WERI-Rb-1 (cell line): ENCODE data around the gene RNF133.

Source experiments
- DNase-seq: peaks from one replicate; pipeline ENCODE4 v3.0.0-alpha.2; 2020
- H3K27ac ChIP-seq: fragments of 250-450 bp; sonication (Bioruptor Pico); 2 replicates; pipeline ENCODE4 v1.5.1; 2020; ENCODE audit warnings: mild to moderate bottlenecking, moderate library complexity
- H3K27me3 ChIP-seq: fragments of 250-450 bp; sonication (Bioruptor Pico); 2 replicates; pipeline ENCODE4 v1.5.1; 2021; ENCODE audit warnings: mild to moderate bottlenecking, low read depth, moderate library complexity; ENCODE audit not compliant: insufficient read depth, severe bottlenecking
- H3K36me3 ChIP-seq: fragments of 250-450 bp; sonication (Bioruptor Pico); 2 replicates; pipeline ENCODE4 v1.5.1; 2020; ENCODE audit warnings: mild to moderate bottlenecking, moderate library complexity
- H3K4me3 ChIP-seq: 2 replicates; pipeline ENCODE4 v1.5.1; 2011; ENCODE audit warnings: low read depth, mild to moderate bottlenecking, control low read depth, low read length
- H3K9me3 ChIP-seq: fragments of 250-450 bp; sonication (Bioruptor Pico); 2 replicates; pipeline ENCODE4 v1.5.1; 2021; ENCODE audit warnings: mild to moderate bottlenecking, moderate library complexity; ENCODE audit not compliant: severe bottlenecking
- TF ChIP-seq, protein P1 (sequence below): IDR thresholded peaks from 2 replicates; pipeline ENCODE4 v1.5.1; 2011; ENCODE audit warnings: low read depth, mild to moderate bottlenecking, control low read depth, inconsistent platforms, low read length

RNF133 gene

DNA sequence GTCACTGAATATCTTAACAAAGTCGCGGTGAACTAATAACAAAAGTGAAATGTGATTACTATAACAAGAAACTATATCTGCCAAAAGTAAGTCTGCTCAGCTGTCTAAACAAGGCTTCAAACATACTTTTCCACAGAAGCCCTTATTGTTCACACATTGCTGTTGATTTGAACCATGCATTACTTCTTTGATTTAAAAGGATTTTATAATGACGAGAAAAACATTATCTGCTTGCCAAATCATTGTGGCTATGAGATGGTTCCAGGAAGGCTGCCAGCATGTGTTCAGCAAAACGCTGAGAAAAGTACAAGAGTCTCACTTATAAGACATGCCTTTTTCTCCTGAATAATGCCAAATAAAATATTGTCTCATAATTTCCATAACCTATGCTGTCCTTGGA, 24.4 kb downstream of the RNF133 start:
- no peak overlapping the region for H3K4me3 ChIP-seq
- H3K27me3 ChIP-seq, result no peaks in the 10 kb centered on the region
- TF ChIP-seq, protein P1, sequence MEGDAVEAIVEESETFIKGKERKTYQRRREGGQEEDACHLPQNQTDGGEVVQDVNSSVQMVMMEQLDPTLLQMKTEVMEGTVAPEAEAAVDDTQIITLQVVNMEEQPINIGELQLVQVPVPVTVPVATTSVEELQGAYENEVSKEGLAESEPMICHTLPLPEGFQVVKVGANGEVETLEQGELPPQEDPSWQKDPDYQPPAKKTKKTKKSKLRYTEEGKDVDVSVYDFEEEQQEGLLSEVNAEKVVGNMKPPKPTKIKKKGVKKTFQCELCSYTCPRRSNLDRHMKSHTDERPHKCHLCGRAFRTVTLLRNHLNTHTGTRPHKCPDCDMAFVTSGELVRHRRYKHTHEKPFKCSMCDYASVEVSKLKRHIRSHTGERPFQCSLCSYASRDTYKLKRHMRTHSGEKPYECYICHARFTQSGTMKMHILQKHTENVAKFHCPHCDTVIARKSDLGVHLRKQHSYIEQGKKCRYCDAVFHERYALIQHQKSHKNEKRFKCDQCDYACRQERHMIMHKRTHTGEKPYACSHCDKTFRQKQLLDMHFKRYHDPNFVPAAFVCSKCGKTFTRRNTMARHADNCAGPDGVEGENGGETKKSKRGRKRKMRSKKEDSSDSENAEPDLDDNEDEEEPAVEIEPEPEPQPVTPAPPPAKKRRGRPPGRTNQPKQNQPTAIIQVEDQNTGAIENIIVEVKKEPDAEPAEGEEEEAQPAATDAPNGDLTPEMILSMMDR, result no peak
- no peak for DNase-seq
- H3K36me3 ChIP-seq, result no peaks in the 10 kb centered on the region
- no peak overlapping the region for H3K27ac ChIP-seq
- no peaks in the 10 kb centered on the region for H3K9me3 ChIP-seq

DNA sequence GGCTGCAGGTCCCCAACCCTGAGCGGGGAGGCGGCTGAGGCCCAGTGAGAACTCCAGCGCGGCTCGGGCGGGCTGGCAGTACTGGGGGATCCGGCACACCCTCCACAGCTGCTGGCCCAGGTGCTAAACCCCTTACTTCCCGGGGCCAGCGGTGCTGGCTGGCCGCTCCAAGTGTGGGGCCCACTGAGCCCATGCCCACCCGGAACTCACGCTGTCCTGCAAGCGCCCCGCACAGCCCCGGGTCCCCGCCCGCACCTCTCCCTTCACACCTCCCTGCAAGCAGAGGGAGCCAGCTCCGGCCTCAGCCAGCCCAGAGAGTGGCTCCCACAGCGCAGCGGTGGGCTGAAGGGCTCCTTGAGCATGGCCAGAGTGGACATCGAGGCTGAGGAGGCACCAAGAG, 25.0 kb downstream of the RNF133 start:
- Histone ChIP-seq H3K4me3 (no peak overlapping the region), H3K27me3 (no peaks in the 10 kb centered on the region), H3K27ac (no peak overlapping the region), H3K9me3 (no peaks in the 10 kb centered on the region), H3K36me3 (no peaks in the 10 kb centered on the region)
- no peak for DNase-seq
- TF ChIP-seq, protein P1, result no peak

- no peak overlapping the region for H3K4me3 ChIP-seq
- no peaks in the 10 kb centered on the region for H3K36me3 ChIP-seq
- no peak for DNase-seq
- no peak overlapping the region for H3K27ac ChIP-seq
- H3K9me3 ChIP-seq, result no peaks in the 10 kb centered on the region
- no peaks in the 10 kb centered on the region for H3K27me3 ChIP-seq
- TF ChIP-seq, protein P1, result no peak
Measured at GRCh38 chr7:122672536-122672935, 26.4 kb downstream of the RNF133 start.

DNA sequence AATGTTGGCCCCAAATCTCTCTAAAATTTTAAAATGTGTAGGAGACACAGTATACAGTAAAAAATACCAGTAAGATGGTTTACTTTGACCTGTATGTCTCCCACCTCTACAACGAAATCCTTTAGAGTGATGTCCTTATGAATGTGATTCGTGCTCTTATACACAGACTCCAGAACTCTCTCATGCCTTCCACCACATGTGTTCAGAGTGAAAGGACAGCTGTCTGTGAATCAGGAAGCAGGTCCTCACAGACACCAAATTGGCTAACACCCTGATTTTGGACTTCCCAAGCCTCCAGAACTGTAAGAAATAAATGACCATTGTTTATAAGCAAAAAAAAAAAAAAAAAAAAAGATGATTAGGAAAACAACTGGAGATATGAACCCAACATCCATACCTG, 35.2 kb downstream of the RNF133 start:
- TF ChIP-seq, protein P1, result no peak
- Histone ChIP-seq H3K27me3 (no peaks in the 10 kb centered on the region), H3K9me3 (no peaks in the 10 kb centered on the region), H3K4me3 (no peak overlapping the region), H3K36me3 (no peaks in the 10 kb centered on the region), H3K27ac (no peak overlapping the region)
- DNase-seq, result no peak

DNA sequence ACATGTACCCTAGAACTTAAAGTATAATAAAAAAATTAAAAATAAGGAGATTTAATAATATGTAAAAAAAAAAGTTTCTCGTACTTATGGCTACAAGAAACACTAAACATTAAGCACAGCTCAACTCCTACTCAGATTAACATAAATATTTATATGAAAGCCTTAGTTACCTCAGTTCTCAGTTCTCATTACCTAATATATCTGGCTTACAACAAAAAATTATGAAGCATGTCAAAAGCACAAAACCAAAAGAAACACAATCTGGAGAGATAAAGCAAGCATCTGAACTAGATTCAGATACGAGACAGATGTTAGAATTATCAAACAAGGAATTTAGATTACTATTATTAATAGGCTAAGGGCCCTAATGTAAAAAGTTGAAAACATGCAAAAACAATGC, 40.1 kb downstream of the RNF133 start:
- H3K9me3 ChIP-seq, result no peaks in the 10 kb centered on the region
- H3K27ac ChIP-seq, result no peak overlapping the region
- H3K27me3 ChIP-seq, result no peaks in the 10 kb centered on the region
- DNase-seq, result no peak
- TF ChIP-seq, protein P1, result no peak
- no peak overlapping the region for H3K4me3 ChIP-seq
- H3K36me3 ChIP-seq, result no peaks in the 10 kb centered on the region

DNA sequence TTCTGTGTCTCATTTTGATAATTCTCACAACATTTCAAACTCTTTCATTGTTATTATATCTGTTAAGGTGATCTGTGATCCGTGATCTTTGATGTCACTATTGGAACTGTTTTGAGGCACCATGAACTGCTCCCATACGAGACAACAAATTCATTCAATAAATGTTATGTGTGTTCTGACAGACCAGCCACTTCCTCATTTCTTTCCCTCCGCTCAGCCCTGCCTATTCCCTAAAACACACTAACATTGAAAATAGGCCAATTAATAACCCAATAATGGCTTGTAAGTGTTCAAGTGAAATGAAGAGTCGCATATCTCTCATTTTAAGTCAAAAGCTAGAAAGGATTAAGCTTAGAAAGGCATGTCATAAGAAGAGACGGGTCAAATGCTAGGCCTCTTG, 45.2 kb downstream of the RNF133 start:
- DNase-seq, result no peak
- H3K27ac ChIP-seq, result no peak overlapping the region
- TF ChIP-seq, protein P1, result no peak
- no peaks in the 10 kb centered on the region for H3K36me3 ChIP-seq
- no peak overlapping the region for H3K4me3 ChIP-seq
- no peaks in the 10 kb centered on the region for H3K9me3 ChIP-seq
- H3K27me3 ChIP-seq, result no peaks in the 10 kb centered on the region
